Medulla oblongata (tissue), 1 donor: ENCODE measurements around the gene ADAMTSL1.

Source experiments
- DNase-seq: peaks from one replicate; pipeline ENCODE4 v3.0.0-alpha.2; 2015; ENCODE audit errors: extremely low spot score

ADAMTSL1 gene

GRCh38 chr9:18936094-18936871 lies 462.3 kb downstream of the ADAMTSL1 start:
- DNase-seq, result no peak

DNA sequence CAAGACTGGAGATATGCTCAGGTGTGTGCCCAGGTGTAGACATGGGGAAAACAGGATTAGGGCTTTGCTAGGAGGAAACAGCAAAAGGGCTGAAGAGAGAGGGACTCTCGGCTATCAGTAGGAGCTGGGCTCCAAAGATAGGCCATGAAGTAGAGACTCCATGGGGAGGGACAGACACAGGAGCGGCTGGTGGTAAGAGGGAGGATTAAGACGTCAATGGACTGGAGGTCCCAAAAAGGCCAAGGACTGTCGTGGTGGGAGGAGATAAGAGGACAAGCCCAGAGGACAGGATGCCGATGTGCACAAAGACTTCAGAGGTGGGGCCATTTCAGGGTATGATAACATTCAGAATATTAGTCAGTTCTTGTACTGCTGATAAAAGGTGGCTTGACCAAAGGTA lies 466.0 kb downstream of the ADAMTSL1 start:
- DNase-seq, result no peak

DNA sequence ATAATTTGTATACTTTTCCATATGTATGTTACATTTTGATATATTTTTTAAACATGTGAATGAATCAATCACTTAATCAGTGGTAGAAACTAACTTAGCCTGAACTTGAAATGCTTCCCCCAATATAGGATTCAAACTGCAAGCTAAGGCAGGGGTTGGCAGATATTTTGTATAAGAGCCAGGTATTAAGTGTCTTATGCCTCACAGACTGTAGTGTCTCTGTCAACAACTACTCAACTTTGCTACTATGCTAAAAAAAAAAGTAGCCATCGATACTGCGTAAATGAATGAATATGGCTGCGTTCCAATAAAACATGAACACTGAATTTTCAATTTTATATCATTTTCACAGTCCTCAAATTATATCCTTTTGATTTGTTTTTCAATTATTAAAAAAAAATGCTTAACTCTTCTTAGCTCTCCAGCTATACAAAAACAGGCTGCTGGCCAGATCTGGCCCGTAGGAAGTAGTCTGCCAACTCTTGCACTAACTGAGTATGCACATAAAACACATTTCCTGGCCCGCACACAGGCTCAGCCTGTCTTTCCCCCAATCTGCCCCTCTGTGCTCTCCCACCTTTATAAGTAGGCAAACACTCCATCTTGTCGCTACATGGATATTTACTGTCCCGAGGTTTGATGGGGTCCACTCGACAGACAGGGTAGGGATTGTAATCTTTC lies 467.2 kb downstream of the ADAMTSL1 start:
- no peak for DNase-seq

GRCh38 chr9:18942801-18943200 lies 468.8 kb downstream of the ADAMTSL1 start:
- no peak for DNase-seq

- no peak for DNase-seq
Measured at GRCh38 chr9:18947892-18948339, 474.0 kb downstream of the ADAMTSL1 start.

GRCh38 chr9:18951936-18952335 lies 478.0 kb downstream of the ADAMTSL1 start:
- no peak for DNase-seq

- DNase-seq, result no peak
Measured at GRCh38 chr9:18955626-18956025, 481.7 kb downstream of the ADAMTSL1 start.
